HEK293 (cell line): ENCODE results near the gene PTP4A1.

ENCODE experiments used
- KLF16 ChIP-seq: fragments of 450-650 bp; formaldehyde crosslinking; IDR thresholded peaks from 2 replicates; pipeline ENCODE4 v1.5.1; 2017; ENCODE audit warnings: missing biosample characterization, missing genetic modification characterization
- TCF7L2 ChIP-seq: IDR thresholded peaks from 2 replicates; pipeline ENCODE4 v1.6.1; 2011; ENCODE audit warnings: low read depth, mild to moderate bottlenecking, inconsistent platforms, low read length, moderate library complexity, borderline replicate concordance
- ZBTB21 ChIP-seq: fragments of 450-650 bp; formaldehyde crosslinking; IDR thresholded peaks from 2 replicates; pipeline ENCODE4 v1.5.1; 2017; ENCODE audit warnings: missing biosample characterization, missing genetic modification characterization
- ZBTB7A ChIP-seq: fragments of 450-650 bp; formaldehyde crosslinking; IDR thresholded peaks from 2 replicates; pipeline ENCODE4 v1.5.1; 2016; ENCODE audit warnings: low read depth, missing biosample characterization, missing genetic modification characterization
- ZNF341 ChIP-seq: fragments of 450-650 bp; formaldehyde crosslinking; IDR thresholded peaks from 2 replicates; pipeline ENCODE4; 2016; ENCODE audit warnings: low read depth, missing biosample characterization, missing genetic modification characterization
- ZNF707 ChIP-seq: fragments of 450-650 bp; formaldehyde crosslinking; IDR thresholded peaks from 2 replicates; pipeline ENCODE4 v1.5.1; 2016; ENCODE audit warnings: missing biosample characterization, missing genetic modification characterization
- ZSCAN30 ChIP-seq: fragments of 450-650 bp; IDR thresholded peaks from 2 replicates; pipeline ENCODE4 v1.5.1; 2018; ENCODE audit warnings: missing biosample characterization, mild to moderate bottlenecking, missing genetic modification characterization, moderate library complexity
- ZSCAN4 ChIP-seq: fragments of 450-650 bp; formaldehyde crosslinking; IDR thresholded peaks from 2 replicates; pipeline ENCODE4 v1.5.1; 2017; ENCODE audit warnings: missing biosample characterization, missing genetic modification characterization
- TF ChIP-seq, protein P1 (sequence below): fragments of 450-650 bp; formaldehyde crosslinking; IDR thresholded peaks from 2 replicates; pipeline ENCODE4 v1.5.1; 2016; ENCODE audit warnings: missing biosample characterization, missing genetic modification characterization

DNA sequence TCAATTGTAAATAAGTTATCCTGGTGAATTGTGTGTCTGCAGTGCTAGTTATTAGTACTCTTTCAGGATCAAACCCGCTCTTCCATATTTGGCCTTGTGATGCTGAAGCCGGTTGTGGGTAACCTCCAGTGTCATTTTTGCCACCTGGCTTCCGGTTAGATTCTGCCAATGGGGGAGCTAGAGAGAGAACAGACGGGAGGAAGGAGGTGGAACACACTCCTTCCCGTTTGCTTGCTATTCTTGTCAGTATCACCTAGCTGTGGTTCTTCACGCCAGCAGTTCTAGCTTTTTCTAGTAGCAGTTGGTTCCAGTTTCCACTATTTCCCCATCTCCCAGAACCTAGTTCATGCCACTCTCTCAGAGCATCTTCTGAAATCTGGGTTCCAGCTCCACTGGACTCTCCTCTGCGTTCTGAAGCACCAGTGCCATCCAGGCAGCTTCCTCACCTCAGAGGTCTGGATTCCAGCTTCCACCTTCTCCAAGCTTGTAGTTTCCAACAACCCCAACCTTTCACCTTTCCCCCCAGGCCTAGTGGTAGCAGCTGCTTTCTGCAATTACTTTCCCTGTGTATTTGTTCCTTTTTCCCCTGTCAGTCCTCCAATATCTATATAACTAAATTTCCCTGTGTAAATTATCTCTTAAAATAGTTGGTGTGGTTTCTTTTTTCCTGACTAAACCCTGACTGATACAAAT, 46.9 kb upstream of the PTP4A1 start:
- TF ChIP-seq TCF7L2 (no peak), ZSCAN30 (no peak), ZNF341 (tag by site-specific recombination) (no peak), ZBTB7A (tag by site-specific recombination) (no peak), ZBTB21 (tag by site-specific recombination) (no peak), KLF16 (no peak), ZNF707 (tag by site-specific recombination) (no peak), ZSCAN4 (tag by site-specific recombination) (no peak)
- TF ChIP-seq, protein P1, sequence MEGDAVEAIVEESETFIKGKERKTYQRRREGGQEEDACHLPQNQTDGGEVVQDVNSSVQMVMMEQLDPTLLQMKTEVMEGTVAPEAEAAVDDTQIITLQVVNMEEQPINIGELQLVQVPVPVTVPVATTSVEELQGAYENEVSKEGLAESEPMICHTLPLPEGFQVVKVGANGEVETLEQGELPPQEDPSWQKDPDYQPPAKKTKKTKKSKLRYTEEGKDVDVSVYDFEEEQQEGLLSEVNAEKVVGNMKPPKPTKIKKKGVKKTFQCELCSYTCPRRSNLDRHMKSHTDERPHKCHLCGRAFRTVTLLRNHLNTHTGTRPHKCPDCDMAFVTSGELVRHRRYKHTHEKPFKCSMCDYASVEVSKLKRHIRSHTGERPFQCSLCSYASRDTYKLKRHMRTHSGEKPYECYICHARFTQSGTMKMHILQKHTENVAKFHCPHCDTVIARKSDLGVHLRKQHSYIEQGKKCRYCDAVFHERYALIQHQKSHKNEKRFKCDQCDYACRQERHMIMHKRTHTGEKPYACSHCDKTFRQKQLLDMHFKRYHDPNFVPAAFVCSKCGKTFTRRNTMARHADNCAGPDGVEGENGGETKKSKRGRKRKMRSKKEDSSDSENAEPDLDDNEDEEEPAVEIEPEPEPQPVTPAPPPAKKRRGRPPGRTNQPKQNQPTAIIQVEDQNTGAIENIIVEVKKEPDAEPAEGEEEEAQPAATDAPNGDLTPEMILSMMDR (tag by site-specific recombination) = no peak
